ENCODE measurements around the gene TGFA. TPM values are rescaled to one million over a fixed set of nuclear protein-coding genes. Genes with fewer than 3 reads are reported as not detected.

TGFA gene
- total RNA-seq, 2 experiments from 2014 or later, result 0.47 to 0.88 TPM

- POLR2A ChIA-PET, result no interaction called here
- intact Hi-C loops (cut with DNase I, micrococcal nuclease), result no loop called here
These were observed 120.3 kb downstream of the TGFA start for GRCh38 chr2:70433315-70433714.

GRCh38 chr2:70431716-70432347 is 121.8 kb downstream of the TGFA start:
- TF ChIP-seq CTCF (IDR thresholded peaks at IDR 0.05), result no peak
- no peaks in the 10 kb centered on the region for H3K36me3 ChIP-seq (ENCODE audit: insufficient read depth, low read length)
- peaks cover 2% of the 10 kb centered on the region for H3K9me3 Mint-ChIP-seq
- POLR2A ChIA-PET, result no interaction called here
- ATAC-seq (ENCODE audit: poor library complexity), result no peak
- H3K27me3 Mint-ChIP-seq, result no peaks in the 10 kb centered on the region
- intact Hi-C loops (cut with DNase I, micrococcal nuclease), result no loop called here
- no peaks in the 10 kb centered on the region for H3K27me3 ChIP-seq (ENCODE audit: control insufficient read depth in 1 of 2, insufficient read depth in 2 of 2, low read length in 2 of 2)
- H3K4me1 ChIP-seq (ENCODE audit: insufficient read depth, low read length), result no peaks in the 10 kb centered on the region
- peaks cover 8% of the 10 kb centered on the region for H3K4me1 Mint-ChIP-seq (ENCODE audit: low read depth)
- H3K36me3 Mint-ChIP-seq (ENCODE audit: low read depth), result no peaks in the 10 kb centered on the region
- H3K27ac Mint-ChIP-seq, result no peak overlapping the region
- CTCF ChIA-PET, result no interaction called here
- no peaks in the 10 kb centered on the region for H3K9me3 ChIP-seq (ENCODE audit: control insufficient read depth in 1 of 2, insufficient read depth in 1 of 2, low read length in 2 of 2)
- H3K27ac ChIP-seq (ENCODE audit: low read depth in 1 of 2, low read length in 2 of 2), result no peak overlapping the region
- H3K4me3 ChIP-seq (ENCODE audit: low read length), result no peak overlapping the region
- DNase-seq, result no peak
- no peak overlapping the region for H3K4me3 Mint-ChIP-seq

More at GRCh38 chr2:70433315-70433714, 120.3 kb downstream of the TGFA start:
- Mint-ChIP-seq H3K4me3 (no peak overlapping the region), H3K27ac (no peak overlapping the region), H3K27me3 (no peaks in the 10 kb centered on the region), H3K4me1 (ENCODE audit: low read depth) (peaks cover 15% of the 10 kb centered on the region), H3K9me3 (peaks cover 2% of the 10 kb centered on the region), H3K36me3 (ENCODE audit: low read depth) (no peaks in the 10 kb centered on the region)
- no peak overlapping the region for H3K27ac ChIP-seq (ENCODE audit: low read depth in 1 of 2, low read length in 2 of 2)
- no peak for ATAC-seq (ENCODE audit: poor library complexity)
- CTCF ChIA-PET, result no interaction called here
- no peaks in the 10 kb centered on the region for H3K36me3 ChIP-seq (ENCODE audit: insufficient read depth, low read length)
- H3K4me1 ChIP-seq (ENCODE audit: insufficient read depth, low read length), result no peaks in the 10 kb centered on the region
- no peak for DNase-seq
- no peak overlapping the region for H3K4me3 ChIP-seq (ENCODE audit: low read length)
- TF ChIP-seq CTCF (IDR thresholded peaks at IDR 0.05), result no peak
- no peaks in the 10 kb centered on the region for H3K27me3 ChIP-seq (ENCODE audit: control insufficient read depth in 1 of 2, insufficient read depth in 2 of 2, low read length in 2 of 2)
- H3K9me3 ChIP-seq (ENCODE audit: control insufficient read depth in 1 of 2, insufficient read depth in 1 of 2, low read length in 2 of 2), result no peaks in the 10 kb centered on the region

- H3K27ac Mint-ChIP-seq, result no peak overlapping the region
- no peaks in the 10 kb centered on the region for H3K36me3 Mint-ChIP-seq (ENCODE audit: low read depth)
- H3K4me3 Mint-ChIP-seq, result no peak overlapping the region
- no peak for ATAC-seq (ENCODE audit: poor library complexity)
- intact Hi-C loops (cut with DNase I, micrococcal nuclease), result no loop called here
- Histone ChIP-seq H3K9me3 (ENCODE audit: control insufficient read depth in 1 of 2, insufficient read depth in 1 of 2, low read length in 2 of 2) (no peaks in the 10 kb centered on the region), H3K27me3 (ENCODE audit: control insufficient read depth in 1 of 2, insufficient read depth in 2 of 2, low read length in 2 of 2) (no peaks in the 10 kb centered on the region), H3K36me3 (ENCODE audit: insufficient read depth, low read length) (no peaks in the 10 kb centered on the region), H3K4me3 (ENCODE audit: low read length) (no peak overlapping the region), H3K27ac (ENCODE audit: low read depth in 1 of 2, low read length in 2 of 2) (no peak overlapping the region), H3K4me1 (ENCODE audit: insufficient read depth, low read length) (no peaks in the 10 kb centered on the region)
- ChIA-PET POLR2A (no interaction called here), CTCF (no interaction called here)
- no peaks in the 10 kb centered on the region for H3K4me1 Mint-ChIP-seq (ENCODE audit: low read depth)
- no peaks in the 10 kb centered on the region for H3K27me3 Mint-ChIP-seq
- peaks cover 2% of the 10 kb centered on the region for H3K9me3 Mint-ChIP-seq
- TF ChIP-seq CTCF (IDR thresholded peaks at IDR 0.05), result no peak
- DNase-seq, result no peak
These were observed 127.3 kb downstream of the TGFA start for GRCh38 chr2:70426341-70426740.
